Right atrium auricular region (tissue), 2 donors: ENCODE measurements around the gene TOPAZ1. TPM values are rescaled to one million over a fixed set of nuclear protein-coding genes. Genes with fewer than 3 reads are reported as not detected.
A peak's percentile ranks its signal among the peaks of the same experiment; 100 is the strongest.

ENCODE experiments used
- DNase-seq: peaks from one replicate; pipeline ENCODE4 v3.0.0-alpha.2; 2019; ENCODE audit warnings: low spot score
- H3K27ac ChIP-seq, 2 donors: fragments of 200-600 bp; sonication (generic); 1 replicate in 1 of 2; 2 replicates in 1 of 2; pipeline ENCODE4 v1.5.1; 2016 to 2019
- H3K27me3 ChIP-seq, 2 donors: fragments of 200-600 bp; sonication (generic); one replicate each; pipeline versions ENCODE4 v1.5.1 to v1.6.0; 2017 to 2019
- H3K36me3 ChIP-seq: fragments of 200-600 bp; sonication (generic); one replicate; pipeline ENCODE4 v1.5.1; 2016
- H3K4me1 ChIP-seq, 2 donors: fragments of 200-600 bp; sonication (generic); one replicate each; pipeline versions ENCODE4 v1.5.1 to v1.6.0; 2017 to 2019
- H3K4me3 ChIP-seq, 2 donors: fragments of 200-600 bp; sonication (generic); 1 replicate in 1 of 2; 2 replicates in 1 of 2; pipeline ENCODE4 v1.5.1; 2017 to 2019; ENCODE audit warnings: mild to moderate bottlenecking in 1 of 2, moderate library complexity in 1 of 2
- H3K9me3 ChIP-seq, 2 donors: fragments of 200-600 bp; sonication (generic); one replicate each; pipeline ENCODE4 v1.5.1; 2019
- CTCF ChIP-seq, 2 donors: fragments of 200-600 bp; sonication (generic); IDR thresholded peaks; one replicate each; pipeline ENCODE4 v1.5.1; 2019; ENCODE audit warnings: antibody characterized with exemption in 2 of 2
- total RNA-seq, 2 donors: library from RNA; depleted of rRNA; stranded (reverse); fragments of >200 nt; gene quantifications; one replicate each; pipeline ENCODE4 v1.1.0, GENCODE V29; 2016

Gene TOPAZ1
- total RNA-seq, 2 donors from 2014 or later: not detected

GRCh38 chr3:44323341-44323955, 81.8 kb downstream of the TOPAZ1 start:
- TF ChIP-seq CTCF (IDR thresholded peaks at IDR 0.05): peak; percentile 68 to 81
- H3K27ac ChIP-seq: no peak overlapping the region
- DNase-seq: peak; percentile 73

GRCh38 chr3:44324584-44324983, 82.9 kb downstream of the TOPAZ1 start:
- H3K4me1 ChIP-seq: no peaks in the 10 kb centered on the region
- no peak overlapping the region for H3K4me3 ChIP-seq
- no peaks in the 10 kb centered on the region for H3K36me3 ChIP-seq
- H3K9me3 ChIP-seq: no peaks in the 10 kb centered on the region
- H3K27ac ChIP-seq: no peak overlapping the region
- no peak for TF ChIP-seq CTCF (IDR thresholded peaks at IDR 0.05)
- DNase-seq: no peak
- no peaks in the 10 kb centered on the region for H3K27me3 ChIP-seq

More at GRCh38 chr3:44323341-44323955, 81.8 kb downstream of the TOPAZ1 start:
- no peaks in the 10 kb centered on the region for H3K36me3 ChIP-seq
- no peaks in the 10 kb centered on the region for H3K9me3 ChIP-seq
- no peak overlapping the region for H3K4me3 ChIP-seq
- H3K4me1 ChIP-seq: no peaks in the 10 kb centered on the region
- no peaks in the 10 kb centered on the region for H3K27me3 ChIP-seq

GRCh38 chr3:44326019-44326418, 84.3 kb downstream of the TOPAZ1 start:
- Histone ChIP-seq H3K27me3 (no peaks in the 10 kb centered on the region), H3K36me3 (no peaks in the 10 kb centered on the region), H3K27ac (no peak overlapping the region), H3K9me3 (no peaks in the 10 kb centered on the region), H3K4me1 (no peaks in the 10 kb centered on the region), H3K4me3 (no peak overlapping the region)
- TF ChIP-seq CTCF (IDR thresholded peaks at IDR 0.05): no peak
- DNase-seq: no peak

- no peaks in the 10 kb centered on the region for H3K36me3 ChIP-seq
- no peak for DNase-seq
- no peaks in the 10 kb centered on the region for H3K27me3 ChIP-seq
- H3K9me3 ChIP-seq: no peaks in the 10 kb centered on the region
- H3K27ac ChIP-seq: no peak overlapping the region
- no peak overlapping the region for H3K4me3 ChIP-seq
- TF ChIP-seq CTCF (IDR thresholded peaks at IDR 0.05): no peak
- H3K4me1 ChIP-seq: no peaks in the 10 kb centered on the region
Observed at GRCh38 chr3:44326515-44326914, 84.8 kb downstream of the TOPAZ1 start.

- H3K4me1 ChIP-seq: no peaks in the 10 kb centered on the region
- H3K27me3 ChIP-seq: no peaks in the 10 kb centered on the region
- no peaks in the 10 kb centered on the region for H3K36me3 ChIP-seq
- no peak for DNase-seq
- H3K27ac ChIP-seq: no peak overlapping the region
- H3K9me3 ChIP-seq: no peaks in the 10 kb centered on the region
- no peak for TF ChIP-seq CTCF (IDR thresholded peaks at IDR 0.05)
- no peak overlapping the region for H3K4me3 ChIP-seq
Observed at GRCh38 chr3:44329946-44330345, 88.3 kb downstream of the TOPAZ1 start.

- Histone ChIP-seq H3K36me3 (no peaks in the 10 kb centered on the region), H3K4me3 (no peak overlapping the region), H3K4me1 (no peaks in the 10 kb centered on the region), H3K27ac (no peak overlapping the region), H3K9me3 (no peaks in the 10 kb centered on the region), H3K27me3 (no peaks in the 10 kb centered on the region)
- DNase-seq: no peak
- TF ChIP-seq CTCF (IDR thresholded peaks at IDR 0.05): no peak
Observed at GRCh38 chr3:44330444-44330843, 88.8 kb downstream of the TOPAZ1 start.
